Activated T-cell treated with anti-CD3 and anti-CD28 coated beads, Interleukin-2, amount 50 U/mL, for 1 hour (primary cell): ENCODE measurements around the gene USP2.
A peak's percentile ranks its signal among the peaks of the same experiment; 100 is the strongest.

Experiments
- DNase-seq: peaks from one replicate; pipeline ENCODE4 v3.0.0-alpha.2; 2020

USP2 gene

DNA sequence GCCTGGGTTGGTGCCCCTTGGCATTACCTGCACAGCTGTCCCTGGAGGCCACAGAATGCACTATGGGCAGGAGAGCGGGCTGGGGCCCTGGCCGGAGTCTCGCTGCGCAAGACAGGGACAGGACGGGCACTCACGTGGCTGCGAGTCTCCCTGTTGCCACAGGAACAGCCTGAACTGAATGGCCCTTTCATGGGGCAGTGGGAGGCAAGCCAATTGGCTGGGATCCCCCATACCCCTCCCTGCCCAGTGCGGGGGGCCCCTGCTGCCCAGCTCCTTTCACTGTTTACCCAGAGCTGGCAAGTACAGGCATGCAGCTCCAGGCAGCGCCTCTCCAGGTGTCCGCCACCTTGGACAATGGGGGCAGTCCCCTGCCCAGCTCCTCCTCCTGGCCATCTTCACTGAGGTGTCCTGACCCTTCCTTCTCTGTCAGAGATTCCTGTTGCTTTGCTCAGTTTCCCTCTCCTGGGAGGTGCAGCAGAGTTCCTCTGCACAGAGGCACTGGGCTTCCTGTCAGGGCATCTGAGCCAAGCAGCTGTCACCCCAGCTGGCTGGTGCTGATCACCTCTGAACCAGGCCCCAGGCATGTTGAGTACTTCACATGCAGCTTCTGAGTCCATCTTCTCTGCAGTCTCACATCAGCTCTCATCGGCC, 5.2 kb downstream of the USP2 start:
- DNase-seq = no peak

DNA sequence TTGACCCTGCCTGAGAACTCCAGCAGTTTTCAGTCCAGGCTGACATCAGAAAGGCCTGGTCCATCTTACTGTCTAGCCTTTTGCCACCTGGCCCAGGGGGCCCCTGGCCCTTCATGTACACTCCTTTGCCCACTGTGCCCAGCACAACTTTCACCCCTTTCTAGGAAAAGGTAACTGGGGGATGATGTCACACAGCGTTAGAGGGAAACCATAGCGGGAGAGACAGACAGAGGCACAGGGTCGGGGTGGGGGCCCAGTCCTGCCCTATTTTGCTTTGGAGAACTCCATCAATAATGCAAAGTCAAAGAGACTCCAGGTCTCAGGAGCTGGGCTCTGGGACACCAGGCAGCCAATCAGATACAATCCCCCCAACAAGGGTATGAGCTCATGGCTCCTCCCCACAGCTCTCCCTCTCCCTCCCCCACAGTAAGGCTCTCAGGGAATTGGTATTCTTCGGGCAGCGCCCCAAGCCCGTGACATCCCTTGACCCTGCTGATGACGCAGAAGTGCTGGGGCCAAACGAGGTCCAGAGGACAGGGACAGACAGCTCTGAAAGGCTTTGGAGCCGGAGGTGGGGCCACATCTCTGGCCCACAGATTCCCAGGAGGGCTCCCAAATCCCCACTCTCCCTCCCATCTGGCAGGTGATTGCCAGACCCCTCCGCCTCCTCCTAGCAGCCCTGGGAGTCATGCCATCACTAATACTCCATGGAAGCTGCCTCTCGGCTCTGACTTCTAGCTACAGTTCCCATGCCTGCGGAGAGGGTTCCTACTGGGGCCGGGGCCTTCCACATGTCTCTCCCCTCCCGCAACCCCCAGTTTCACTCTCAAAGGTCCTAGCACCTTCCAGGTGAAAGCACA, 5.9 kb downstream of the USP2 start:
- no peak for DNase-seq

DNA sequence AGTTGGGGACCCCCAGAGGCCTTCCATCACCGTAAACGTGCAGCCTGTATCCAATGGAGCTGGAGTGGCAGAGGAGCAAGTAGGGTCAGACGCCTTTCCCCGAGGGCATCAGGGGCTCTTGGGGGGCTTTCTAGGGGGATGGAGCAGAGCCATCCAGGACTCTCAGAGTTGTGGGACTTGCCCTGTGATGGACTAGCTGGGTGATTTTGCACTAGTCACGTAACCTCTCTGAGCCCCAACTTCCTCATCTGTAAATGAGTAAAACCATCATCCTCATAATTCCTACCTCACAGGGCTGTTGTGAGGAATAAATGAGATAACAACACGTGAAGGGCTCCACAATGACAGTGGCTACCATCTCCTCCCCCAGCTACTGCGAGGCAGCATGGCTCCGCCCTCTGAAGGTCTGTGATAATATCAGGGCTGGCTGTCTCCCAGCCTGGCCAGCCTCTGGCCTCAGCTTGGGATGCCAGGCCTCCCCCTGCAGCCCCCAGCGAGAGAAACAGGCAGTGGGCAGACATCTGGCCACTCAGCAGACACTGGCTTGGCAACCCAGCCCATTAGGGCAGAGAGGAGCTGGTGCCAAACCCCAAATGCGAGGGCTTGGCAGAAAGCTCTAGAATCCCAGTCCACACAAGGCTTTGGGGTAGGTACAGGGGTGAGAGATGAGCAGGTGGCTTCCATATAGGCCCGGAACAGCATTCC, 6.7 kb downstream of the USP2 start:
- no peak for DNase-seq

DNA sequence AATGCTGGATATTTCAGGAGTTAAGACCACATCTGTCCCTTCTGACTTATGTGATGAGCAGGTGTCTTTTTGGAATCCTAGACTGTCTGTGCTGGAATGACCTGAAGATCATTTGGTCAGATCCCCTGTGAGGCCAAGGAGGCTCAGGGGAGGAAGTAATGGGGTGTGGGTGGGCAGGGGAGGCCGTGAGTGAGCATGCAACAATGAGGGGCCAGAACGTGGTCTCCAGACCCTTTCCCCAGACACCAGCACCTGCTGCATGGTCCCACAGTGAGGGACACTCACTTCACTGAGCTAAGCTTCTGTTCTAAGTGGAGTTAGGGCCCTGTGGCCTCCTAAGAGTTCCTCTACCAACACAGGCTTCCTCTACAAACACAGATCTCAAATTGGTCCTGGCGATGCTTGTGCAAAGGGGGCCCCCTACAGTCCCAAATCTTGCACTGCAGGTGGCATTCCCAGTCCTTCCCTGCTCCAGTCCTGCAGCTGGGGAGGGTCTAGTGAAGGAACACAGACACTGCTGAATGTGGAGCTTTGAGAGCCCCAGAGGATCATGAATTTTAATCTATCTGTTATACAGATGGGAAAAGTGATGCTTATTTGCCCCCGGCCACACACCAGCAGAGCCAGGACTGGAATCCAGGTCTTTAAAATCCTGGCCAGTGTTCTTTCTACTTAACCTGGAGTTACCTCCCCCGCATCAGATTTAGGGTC, 7.4 kb downstream of the USP2 start:
- DNase-seq = peak; percentile 53

DNA sequence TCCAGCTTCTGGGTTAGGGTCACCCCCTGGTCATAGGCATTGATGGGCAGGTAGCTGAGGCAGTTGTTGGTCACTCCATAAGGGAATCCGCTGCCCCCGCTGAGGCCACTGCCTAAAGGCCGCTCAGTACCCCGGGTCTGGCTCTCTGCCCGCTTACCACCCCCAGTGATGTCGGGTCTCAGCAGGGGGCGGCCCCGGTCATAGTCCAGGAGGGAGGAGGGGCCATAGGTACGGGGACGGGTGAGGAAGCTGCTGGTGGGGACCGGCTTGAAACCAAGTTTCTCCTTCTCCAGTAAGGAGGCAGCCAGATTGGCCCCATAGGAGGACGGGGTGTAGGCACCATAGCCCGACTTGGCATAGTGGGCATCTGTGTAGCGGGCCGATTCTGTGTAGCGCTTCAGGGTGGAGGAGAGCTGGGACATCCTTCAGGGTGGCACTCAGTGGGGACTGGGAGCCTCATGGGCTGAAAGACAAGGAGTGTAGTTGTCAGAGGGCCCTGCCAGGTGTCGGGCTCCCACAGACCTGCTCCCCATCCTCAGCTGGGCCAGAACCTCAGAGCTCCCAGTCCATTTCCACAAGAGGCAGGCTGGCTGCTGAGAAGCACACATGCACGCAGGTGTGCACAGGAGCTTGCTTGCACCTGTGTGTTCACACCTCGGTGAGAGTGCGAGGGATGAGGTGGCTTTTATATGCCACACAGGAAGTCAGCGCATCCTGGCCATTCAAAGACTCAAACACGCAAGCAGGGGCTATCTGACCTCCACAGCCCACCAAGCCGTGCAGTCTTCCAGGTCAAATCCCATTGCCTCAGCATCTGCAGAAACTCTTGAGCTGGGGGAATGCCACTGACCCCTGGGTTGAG, 8.2 kb downstream of the USP2 start:
- DNase-seq = no peak

DNA sequence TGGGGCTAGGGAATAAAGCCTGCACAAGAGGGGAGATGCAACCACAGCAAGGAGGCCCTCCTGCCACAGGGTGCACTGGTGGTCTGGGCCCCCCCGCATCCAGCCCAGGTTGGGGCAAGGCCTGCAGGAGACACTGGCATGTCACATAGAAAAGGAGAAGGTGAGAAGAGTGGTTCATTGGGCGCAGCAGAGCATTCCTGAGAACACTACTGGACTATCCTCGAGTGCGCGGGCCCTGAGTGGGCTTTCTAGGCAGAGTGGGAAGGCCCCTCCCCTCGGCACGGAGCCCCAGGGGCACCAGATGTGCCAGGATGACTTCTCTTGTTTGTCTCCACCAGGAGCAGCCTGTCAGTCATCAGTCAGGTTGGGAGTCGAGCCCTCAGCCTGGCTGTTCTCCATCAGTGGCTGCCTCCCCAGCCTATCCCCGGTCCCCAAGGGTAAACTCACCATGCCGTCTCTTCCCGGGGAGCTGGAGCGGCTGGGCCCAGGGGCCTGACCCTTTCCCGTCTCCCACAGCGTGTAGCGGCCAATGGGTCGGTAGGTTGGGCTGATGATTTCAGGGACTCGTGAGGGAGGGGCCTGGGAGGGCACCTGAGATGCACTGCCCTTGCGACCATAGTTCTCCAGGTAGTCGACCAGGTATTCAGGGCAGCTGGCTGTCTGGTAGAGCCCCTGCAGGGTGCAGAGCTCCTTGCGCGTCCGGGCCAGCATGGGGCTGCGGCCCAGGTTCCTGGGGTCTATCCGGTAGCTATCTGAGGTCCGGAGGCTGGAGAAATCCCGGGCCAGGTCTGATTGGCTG, 9.0 kb downstream of the USP2 start:
- no peak for DNase-seq

DNA sequence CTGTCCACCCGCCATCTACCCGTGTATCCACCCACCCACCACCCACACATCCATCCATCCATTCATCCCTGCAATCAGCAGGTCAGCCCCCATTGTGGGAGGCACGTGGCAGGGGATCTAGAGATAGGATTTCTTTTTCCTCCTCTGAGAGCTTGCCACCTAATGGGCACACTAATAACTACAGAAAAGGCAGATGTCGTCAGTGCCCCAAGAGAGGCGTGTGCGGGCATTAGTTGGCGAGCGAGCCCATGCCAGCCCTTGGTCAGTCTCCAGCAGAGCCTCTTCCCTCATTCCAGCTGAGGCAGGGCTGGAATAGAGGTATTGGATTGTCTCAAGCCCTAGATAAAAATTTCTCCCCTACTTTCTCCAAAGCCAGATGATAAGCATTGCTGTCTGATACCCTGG, 9.7 kb downstream of the USP2 start:
- no peak for DNase-seq

DNA sequence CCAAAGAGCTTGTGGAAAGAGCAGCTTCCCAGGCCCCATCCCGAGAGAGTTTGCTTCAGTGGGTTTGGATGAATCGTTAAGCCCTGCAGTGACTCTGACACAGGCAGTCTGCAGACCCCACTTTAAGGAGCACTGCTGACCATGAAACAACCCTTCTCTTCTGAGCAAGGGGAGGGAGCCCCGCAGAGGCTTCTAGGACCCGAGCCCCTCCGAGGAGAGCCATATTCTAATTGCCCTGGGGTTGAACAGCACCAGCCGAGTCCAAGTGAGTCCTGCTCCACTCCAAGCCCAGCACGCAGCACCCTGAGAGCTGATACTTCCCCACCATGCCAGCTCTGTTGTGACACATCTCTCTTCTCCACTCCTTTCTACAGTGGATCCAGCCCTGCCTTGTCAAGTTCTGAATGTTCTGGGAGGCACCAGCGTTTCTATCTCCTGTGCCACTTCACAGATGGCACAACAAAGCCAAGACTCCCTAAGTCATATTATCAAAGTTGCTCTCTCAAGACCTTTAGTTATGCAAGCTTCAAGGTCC, 10.4 kb downstream of the USP2 start:
- DNase-seq = no peak

DNA sequence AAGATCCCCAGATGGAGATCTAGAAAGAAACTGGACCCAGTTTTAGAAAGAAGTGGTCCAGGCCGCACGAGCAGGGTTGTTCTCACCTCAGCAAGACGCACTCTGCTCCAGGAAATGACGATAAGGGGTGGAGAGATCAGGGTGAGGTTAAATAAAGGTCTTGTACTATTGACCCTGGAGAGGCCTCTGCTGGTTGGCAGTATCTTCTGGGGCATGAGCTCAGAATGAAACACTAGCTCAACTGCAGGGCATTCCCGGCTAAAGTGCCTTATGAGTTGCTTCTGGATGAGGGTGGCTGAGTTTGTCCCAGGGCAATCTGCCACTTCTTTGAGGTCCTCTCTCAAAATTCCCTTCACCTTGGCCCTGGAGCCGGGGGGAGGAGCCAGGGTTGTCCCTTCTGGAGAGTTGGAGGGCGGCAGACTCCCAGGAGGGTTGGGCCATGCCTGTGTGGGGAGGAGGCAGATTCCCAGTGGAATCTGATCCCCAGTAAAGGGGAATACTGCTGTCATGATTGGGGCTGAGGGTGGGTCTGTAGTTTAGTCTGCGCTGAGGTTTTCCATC, 10.9 kb downstream of the USP2 start:
- DNase-seq = no peak

DNA sequence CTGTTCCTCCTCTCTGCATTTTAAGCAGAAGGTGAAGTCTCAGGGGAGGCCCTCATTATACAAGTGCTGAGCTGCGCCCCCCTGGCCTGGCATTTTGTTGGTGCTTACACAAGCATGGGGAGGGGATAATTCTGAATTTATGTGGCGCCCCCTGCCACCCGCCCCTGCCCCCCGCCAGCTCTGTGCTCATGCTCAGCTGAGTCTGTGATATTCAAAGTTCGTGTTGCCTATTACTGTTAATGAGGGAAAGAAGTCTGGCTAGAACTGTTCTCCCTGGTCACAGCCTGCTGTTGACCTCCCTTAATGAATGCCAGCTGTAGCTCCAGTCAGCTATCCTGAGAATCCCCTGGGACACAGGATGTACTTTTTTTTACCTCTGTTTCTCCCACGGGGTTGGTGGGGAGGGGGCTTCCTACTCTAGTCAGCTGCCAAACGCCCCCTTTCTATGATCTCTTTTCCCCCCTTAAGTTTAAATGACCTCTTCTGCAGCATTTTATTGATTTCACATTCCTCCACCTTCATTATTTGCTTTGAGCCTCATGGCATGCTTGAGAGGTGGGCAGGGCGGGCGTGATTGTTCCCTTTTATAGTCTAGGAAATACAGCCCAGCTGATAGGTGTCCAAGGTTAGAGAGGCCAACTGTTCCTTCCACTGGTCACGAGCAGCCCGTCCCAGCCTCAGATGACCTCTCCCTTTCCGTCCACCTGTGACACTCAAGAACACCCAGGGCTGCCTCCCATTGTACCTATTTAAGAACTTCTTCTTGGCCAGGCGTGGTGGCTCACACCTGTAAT, 12.2 kb downstream of the USP2 start:
- no peak for DNase-seq

DNA sequence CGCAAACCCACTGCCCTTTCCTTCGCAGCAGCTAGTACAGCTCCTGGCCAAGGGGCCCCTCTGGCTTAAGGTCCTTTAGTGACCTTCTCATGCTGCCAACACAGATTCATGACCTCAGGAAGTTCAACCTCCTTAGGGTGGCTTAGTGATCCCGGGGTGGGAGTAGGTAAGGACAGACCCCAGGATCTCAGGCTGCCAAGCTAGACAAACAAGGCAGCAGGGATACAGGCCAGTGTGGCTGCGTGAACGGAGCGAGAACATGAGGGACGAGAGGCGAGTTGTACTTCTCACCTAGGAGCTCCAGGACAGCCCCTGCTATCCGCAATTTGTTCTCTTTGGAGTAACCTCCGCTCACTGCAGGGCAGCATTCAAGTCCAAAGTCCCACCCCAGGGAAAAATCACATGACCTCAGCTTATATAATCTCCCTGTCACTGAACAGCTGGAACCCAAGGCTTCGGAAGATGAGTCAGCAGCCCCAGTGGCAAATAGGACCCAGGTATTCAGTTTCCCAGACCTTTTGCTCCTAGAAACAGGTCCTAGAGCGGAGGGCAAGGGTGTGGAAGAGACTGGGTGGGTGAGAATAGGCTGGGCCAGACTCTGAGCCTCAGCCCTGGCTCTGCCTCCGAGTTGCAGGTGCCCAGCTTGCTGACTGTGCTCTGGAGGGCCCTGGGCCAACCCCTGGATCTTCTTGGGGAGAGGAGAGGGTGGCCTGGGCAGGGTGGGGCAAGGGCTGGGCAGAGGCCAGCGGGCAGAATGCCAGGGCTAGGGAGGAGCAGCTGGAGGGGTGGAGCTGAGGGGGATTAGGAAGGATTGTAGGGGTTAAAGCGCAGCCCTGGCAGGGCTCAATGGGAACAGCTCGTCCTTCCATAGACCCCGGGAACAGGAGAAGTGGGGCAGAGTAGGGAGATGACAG, 13.1 kb downstream of the USP2 start:
- no peak for DNase-seq

DNA sequence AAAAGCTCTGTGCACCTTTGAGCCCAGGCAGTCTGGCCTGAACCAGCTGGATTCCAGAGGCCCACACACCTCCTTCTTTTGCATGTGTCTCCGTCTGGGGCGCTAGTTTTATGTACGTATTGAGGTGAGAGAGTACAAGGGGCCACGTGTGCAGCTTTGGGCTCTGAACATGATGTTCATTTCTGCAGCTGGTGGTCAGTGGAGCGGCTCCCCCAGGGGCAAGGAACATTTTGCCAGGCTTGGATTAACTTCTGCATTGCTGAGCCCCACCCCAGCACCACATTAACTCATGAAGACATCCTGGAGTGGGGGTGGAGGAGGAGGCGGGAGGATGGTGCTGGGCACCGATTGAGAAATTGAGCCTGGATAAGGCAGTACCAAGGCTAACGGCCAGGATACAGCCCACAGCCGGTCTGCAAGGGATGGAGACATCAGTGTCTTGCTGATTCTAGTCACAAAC, 13.8 kb downstream of the USP2 start:
- no peak for DNase-seq

DNA sequence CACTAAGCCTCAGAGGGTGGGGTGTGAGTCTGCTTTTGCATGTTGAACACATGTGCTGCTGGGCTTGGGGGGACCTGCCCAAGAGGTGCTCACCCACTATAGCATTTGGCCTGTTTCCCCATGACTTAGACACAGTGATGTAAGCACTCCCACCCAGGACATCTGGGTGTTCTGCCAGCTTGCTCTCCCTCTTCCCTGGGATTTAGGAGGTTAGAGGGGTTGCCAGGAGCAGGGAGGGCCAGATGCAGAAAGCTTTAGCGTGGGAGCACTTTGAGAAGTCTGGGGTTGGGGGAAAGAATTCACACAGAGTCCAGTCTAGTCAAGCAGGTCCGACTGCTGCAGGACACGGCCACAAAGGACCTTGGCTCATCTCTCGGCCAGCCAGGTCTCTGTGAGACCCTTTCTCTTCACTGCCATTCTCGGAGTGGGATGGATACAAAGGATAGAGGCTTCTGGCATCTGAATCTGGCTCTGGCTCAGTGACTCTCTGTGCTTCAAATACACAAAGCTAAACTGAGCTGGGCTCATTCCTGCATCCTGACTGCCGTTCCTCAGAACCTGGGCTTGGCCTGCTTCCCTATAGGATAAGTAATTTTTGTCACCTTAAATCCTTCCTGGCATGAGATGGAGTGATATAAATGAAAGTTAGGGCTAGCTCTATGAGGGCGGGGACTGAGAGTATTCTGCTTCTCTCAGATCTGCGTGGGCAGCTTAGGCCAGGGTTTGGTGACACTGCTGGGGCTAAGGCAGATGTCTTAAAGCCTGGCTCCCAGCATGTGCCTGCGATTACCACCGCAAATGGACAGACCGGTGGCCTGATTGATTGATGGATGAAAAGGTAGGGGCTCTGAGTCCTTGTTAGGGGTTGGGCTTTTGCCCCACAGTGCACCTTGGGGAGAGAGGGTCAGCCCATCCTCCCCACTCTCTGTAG, 14.5 kb downstream of the USP2 start:
- no peak for DNase-seq

DNA sequence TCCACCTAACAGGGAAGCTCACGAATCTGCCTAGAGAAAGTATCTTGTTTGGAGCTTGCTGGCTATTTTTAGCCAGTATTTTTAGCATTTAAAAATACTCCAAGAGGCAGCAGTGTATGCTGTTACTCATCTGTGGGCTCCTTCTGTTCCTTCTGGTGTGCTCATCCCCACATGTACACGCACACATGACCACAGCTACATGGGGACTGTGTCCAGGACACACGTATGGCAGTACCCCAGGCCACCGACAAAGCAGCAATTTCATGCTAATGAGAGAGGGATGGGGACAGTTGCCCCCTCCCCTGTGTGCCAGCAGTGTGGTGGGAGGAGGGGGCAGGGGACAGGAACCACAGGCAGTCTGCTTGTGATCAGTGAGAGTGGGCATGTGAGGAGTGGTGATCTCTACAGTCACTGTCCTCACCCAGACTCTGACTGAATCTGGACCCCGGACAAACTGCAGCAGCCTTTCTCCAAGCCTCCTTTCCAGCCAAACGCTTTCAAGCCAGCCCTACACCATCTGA, 16.4 kb downstream of the USP2 start:
- no peak for DNase-seq

DNA sequence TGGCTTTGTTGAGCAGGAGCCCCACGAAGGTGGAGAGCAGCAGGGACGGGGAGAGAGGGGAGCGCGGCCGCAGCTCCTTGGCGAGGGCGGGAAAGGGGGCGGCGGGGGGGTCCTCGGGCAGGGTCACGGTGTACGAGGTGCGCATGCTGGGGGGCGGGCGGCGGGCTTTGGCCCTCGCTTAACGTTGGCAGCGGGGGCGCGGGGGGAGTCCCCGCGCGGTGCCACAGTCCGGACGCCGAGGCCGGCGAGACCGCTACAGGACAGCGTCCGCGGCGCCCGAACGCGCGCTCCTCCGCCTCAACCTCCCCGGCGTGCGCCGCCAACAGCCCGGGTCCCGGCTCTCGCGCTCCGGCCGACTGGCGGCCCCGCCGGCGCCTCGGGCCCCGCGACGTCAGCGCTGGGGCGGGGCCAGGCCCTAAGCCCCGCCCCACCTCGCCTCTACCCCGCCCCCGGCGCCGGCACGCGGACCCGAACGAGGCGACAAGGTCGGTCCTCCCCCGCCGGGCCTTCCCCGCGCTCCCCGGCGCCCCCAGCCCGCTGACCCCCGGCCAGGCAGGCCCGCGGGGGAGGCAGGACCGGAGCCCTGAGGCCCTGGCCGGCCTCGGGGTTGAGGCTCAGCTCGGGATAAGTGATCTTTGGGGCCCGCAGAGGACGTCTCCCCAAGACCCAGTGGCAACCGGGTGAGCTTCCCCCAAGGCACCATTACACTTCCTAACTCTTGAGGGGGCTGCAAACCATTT, 17.5 kb downstream of the USP2 start:
- peak; percentile 73 for DNase-seq

DNA sequence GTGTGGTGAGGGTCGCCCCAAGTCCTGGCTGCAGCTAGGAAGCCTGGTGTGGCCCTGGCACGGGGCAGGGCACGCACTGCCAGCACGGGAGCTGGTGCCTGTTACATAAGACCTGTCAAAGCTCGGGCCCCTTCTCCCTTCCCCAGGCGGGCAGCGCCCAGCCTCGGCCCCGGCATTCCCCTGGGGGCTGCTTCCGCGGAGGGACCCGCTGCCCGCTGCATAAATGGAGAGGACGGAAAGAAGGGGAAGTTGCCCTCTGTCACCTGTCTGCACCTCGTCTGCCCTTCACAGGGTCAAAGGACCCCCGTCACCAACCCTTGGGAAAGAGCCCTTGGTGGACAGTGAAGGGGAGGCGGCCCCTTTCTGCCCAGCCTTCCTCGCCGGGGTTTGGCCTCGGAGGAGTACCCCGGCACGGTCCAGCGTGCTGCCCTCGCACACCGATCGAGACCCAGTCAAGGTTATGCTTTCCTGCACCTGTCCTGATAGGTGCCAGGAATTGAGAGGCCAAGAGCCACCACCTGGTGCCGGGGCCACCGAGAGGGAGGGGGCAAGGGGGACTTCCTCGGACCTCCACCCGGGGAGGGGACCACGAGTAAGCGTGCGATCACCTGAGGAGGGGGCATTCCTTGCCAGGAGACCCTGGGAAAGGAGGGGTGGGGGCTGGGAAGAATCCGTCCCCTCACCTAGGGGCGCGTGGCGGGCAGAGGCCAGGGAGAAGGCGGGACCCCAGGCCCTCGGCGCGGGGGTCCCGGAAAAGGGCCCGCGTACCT, 18.2 kb downstream of the USP2 start:
- DNase-seq = no peak
